H1 (cell line): Measurements from ENCODE around the gene TRPV4. TPM values are rescaled to one million over a fixed set of nuclear protein-coding genes. Genes with fewer than 3 reads are reported as not detected.

ENCODE experiments used
- GABPA ChIP-seq: IDR thresholded peaks from 2 replicates; pipeline ENCODE4 v1.6.1; 2011; ENCODE audit warnings: mild to moderate bottlenecking, low read length, moderate library complexity, borderline replicate concordance; ENCODE audit not compliant: insufficient read depth
- POLR2AphosphoS5 ChIP-seq: IDR thresholded peaks from 2 replicates; pipeline ENCODE4 v1.6.1; 2011; ENCODE audit warnings: low read depth, low read length
- RBBP5 ChIP-seq: IDR thresholded peaks from 2 replicates; pipeline ENCODE4 v1.7.1; 2012; ENCODE audit warnings: low read depth, mild to moderate bottlenecking, inconsistent platforms, low read length, moderate library complexity, borderline replicate concordance
- SIN3A ChIP-seq, 2 experiments: IDR thresholded peaks in 1 of 2; conservative IDR thresholded peaks in 1 of 2; 2 replicates each; pipeline ENCODE4 v1.6.1; 2011 to 2012; ENCODE audit warnings: low read length in 2 of 2, improper control_type of control experiment in 1 of 2, low read depth in 1 of 2, mild to moderate bottlenecking in 1 of 2
- SUZ12 ChIP-seq: fragments of 200-600 bp; sonication (generic); IDR thresholded peaks from 2 replicates; pipeline ENCODE4 v1.6.1; 2012; ENCODE audit warnings: mild to moderate bottlenecking, inconsistent platforms, low read length, moderate library complexity, mixed read lengths
- TAF7 ChIP-seq: optimal IDR thresholded peaks from 2 replicates; pipeline ENCODE3; 2011; ENCODE audit warnings: low read depth, mild to moderate bottlenecking, inconsistent platforms, low read length, moderate library complexity, borderline replicate concordance
- TEAD4 ChIP-seq: IDR thresholded peaks from 2 replicates; pipeline ENCODE4 v1.6.1; 2012; ENCODE audit warnings: low read depth, low read length, inconsistent platforms, mixed read lengths
- polyA plus RNA-seq, 7 experiments: library from polyadenylated mRNA; depleted of rRNA in 3 of 7; stranded (reverse) in 5 of 7; unstranded in 2 of 7; fragments of >200 nt in 5 of 7; fragments of 200-250 nt in 2 of 7; gene quantifications; 1 replicate in 5 of 7; 2 replicates in 1 of 7; 4 replicates in 1 of 7; pipeline versions ENCODE4 v1.2.1 to v1.2.3, GENCODE V29; 2011 to 2013; ENCODE audit warnings: missing spikeins in 2 of 7, mixed read lengths in 2 of 7
- total RNA-seq: library from RNA; stranded (reverse); fragmentation: NEBNext Ultra II Directional; extraction: Animal tissue kit (Norgen Biotek cat#: 25700); gene quantifications from 2 replicates; pipeline ENCODE4 v1.2.1, GENCODE V29; 2021

TRPV4 gene
- total and polyA plus RNA-seq, 2 of the 8 experiments (the other 6 are each of a cell fraction or from before 2014, with no cell fraction given), result 2.1 to 6.2 TPM

- TF ChIP-seq SIN3A (conservative IDR thresholded peaks at IDR 0.05 in 1 of 2, IDR thresholded peaks at IDR 0.05 in 1 of 2; ENCODE audit: low read depth in 1 of 2, low read length in 2 of 2) (no peak), TAF7 (no peak), RBBP5 (no peak), TEAD4 (no peak), SUZ12 (no peak), POLR2AphosphoS5 (no peak), GABPA (no peak)
- TF ChIP-seq, all 59 proteins: peak for 0
These were observed 38.6 kb upstream of the TRPV4 start (continued) for GRCh38 chr12:109871668-109872314.
